Cortex of kidney (tissue), 1 donor: ENCODE data around the gene PTGES3.
"Not testable (repeated sequence)": the region's sequence is repeated elsewhere in the genome, so short reads cannot be mapped to it uniquely, and the experiment has no call there.

ENCODE experiments used
- DNase-seq: peaks from one replicate; lab custom pipeline; 2025; lab: John Stamatoyannopoulos, UW

Gene PTGES3, protein sequence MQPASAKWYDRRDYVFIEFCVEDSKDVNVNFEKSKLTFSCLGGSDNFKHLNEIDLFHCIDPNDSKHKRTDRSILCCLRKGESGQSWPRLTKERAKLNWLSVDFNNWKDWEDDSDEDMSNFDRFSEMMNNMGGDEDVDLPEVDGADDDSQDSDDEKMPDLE

DNA sequence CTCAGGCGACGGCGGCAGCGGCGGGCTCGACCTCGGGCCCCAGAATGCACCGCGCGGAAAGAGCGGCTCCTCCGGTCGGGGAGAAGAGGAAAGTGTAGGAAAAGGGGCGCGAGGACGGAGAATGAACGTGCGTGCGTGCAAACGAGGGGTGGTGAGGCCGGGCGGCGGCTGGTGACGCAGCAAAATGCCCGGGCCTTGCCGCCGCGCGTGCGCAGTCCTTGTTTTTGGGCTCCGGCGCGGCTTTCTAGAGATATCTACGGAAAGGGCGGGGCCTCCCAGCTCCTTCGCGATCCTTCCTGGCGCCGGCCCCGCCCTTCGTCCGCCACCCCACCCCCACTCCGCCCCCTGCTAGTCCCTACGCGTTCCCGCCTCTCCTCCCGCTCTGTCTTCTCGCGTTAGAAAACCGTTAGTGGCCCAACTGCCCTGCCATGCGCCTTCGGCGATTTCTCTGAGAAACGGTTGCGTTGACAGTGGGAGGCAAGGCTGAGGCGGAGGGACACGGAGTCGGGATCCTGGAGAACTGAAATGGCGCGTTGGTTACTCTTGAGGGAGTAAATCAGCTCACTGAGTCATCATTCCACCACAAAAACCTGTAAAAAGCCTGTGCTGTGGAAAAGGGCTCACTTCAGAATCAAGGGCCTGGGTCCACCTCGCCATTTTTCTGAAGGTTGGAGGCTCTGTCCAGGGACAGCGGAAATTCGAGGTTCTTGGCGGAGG lies at the start of gene PTGES3:
PTGES3 (minus strand) TSS at position 156 of the 717 bp plus-strand sequence. CDS start 285 bp downstream, outside the sequence.
- peak; percentile 48 for DNase-seq

- DNase-seq, result no peak
Observed at GRCh38 chr12:56728139-56728861, 40.2 kb upstream of the PTGES3 start.

- DNase-seq, result not testable (repeated sequence)
Observed at GRCh38 chr12:56726196-56726675, 38.2 kb upstream of the PTGES3 start.

DNA sequence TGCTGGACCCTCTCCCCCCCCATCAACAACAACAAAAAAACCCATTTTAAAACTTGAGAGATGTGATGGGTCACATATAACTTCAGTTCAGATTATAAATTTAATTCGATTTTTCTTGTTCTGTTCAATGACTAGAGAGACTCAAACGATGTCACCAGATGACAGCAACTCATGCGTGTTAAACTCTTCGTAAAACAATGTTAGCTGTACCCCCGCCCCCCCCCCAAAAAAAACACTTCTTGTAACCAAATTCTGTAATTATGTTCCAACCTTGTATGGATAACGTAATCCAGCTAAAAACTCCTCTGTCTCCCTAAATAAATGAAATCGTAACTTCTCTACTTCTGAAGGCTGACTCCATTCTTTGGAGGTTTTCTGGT lies 37.6 kb upstream of the PTGES3 start:
- DNase-seq, result no peak

DNA sequence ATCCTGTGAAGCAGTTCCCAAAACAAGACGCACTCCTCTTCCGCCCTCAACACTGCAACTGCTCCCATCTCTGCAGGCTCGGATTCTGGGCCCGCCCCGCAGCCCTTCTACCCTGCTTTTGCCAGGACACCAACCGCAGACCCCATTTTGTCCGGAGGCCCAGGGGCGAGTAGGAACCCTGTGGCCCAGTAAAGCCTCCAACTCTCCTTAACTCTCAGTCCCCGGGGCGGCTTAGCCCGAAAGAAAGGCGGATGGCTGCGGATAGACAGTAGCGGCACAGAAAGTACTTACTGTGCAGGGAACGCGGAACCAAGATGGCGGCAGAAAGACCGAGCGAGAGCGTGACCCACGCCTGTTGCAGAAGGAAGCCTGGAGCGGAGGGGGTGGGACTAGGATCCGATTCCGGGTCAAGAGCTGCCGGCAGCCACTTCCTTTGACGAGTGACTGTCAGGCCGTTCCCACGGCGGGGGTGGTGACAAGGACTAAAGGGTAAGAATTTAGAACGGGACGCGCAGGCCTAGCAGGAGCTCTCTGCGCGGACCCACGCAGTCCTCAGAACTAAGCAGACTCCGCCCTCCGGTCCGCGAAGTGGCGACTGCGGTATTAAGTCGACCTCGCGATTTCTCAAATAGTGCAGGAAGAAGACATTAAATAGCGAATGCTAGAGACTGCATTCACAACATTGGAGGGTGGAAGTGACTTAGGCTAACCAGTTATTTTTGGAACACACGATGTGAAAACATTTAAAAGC lies 37.1 kb upstream of the PTGES3 start, which contains the start of gene NACA:
NACA (minus strand) TSS at position 328 of the 751 bp plus-strand sequence. CDS start 778 bp downstream, outside the sequence.
- peak; percentile 74 for DNase-seq

- DNase-seq, result no peak
Observed at GRCh38 chr12:56724701-56724971, 36.6 kb upstream of the PTGES3 start.

GRCh38 chr12:56723889-56724700 lies 36.0 kb upstream of the PTGES3 start:
- no peak for DNase-seq

GRCh38 chr12:56723352-56723751 lies 35.3 kb upstream of the PTGES3 start:
- no peak for DNase-seq

DNA sequence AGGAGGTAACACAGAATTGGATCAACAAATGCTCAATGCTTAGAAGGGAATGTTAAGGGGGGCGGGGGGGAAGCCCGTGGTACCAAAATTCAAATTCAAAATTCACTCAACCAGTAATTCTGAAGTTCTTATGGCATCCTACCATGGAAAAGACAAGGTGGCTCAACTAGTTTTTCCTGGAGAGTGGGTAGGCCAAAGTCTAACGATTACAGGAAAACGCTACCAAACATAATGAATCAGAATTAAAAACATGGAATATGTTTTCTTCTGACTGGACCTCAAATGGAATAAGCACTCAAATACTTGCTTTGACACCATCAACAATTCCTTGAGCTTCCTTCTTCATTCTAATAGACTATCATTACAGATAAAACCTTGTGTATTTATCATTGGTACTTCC lies 34.7 kb upstream of the PTGES3 start:
- no peak for DNase-seq

DNA sequence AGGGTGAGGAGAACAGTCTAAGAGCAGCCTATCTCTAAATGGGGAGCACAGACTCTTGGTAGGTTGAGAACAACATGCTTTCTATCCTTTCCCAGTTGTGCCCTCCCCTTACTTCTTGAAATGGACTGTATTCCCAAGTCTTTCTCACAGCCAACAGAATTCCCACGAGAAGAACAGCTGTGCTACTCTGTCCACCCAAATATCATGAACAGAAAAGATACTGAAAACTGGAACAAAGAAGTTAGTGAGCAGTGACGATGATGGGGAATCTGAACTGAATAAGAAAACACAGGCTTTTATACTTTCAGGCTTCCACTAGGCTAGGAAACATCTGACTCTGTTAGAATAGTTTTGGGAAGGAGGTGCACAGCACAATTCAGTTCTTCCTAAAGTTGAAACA lies 33.6 kb upstream of the PTGES3 start:
- no peak for DNase-seq

GRCh38 chr12:56721216-56721615 lies 33.1 kb upstream of the PTGES3 start:
- no peak for DNase-seq

DNA sequence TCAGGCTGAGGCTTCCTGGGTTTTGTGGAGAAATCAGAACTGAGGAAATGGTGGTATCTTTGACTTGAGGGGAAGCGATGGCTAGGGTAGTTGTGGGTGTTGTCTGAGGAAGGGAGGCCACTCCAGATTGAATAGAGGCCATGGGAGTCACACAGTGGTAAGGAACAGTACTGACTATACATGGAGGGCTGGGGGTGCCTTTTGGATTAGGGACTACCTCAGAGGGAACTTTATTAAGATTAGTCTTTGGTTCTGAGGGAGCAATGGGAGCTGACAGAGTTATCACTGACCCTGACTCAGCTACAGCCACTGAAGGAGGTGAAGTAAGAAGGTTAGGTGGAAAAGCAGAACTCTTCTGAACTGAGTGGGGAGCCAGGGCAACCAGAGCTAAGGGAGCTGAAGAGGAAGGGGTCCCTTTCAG lies 32.7 kb upstream of the PTGES3 start:
- DNase-seq, result no peak

DNA sequence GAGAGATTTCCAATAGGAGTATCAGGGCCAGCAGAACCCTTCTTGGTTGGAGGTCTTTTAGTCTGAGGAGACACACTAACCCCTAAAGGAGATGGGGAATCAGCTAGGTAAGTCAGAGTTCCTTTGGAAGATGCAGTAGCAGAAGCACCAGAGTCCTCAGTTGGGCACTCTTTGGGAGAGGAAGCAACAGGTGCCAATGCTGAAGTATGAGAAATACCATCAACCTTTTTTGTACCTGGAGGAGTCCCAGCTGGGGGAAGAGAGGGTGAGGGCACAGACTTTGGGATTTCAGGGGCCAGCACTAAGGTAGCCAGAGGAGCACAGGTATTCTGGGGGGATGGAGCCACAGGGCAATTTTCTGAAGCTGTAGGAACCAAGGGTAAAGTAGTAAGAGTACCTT lies 31.0 kb upstream of the PTGES3 start:
- no peak for DNase-seq

GRCh38 chr12:56718636-56719035 lies 30.6 kb upstream of the PTGES3 start:
- no peak for DNase-seq

DNA sequence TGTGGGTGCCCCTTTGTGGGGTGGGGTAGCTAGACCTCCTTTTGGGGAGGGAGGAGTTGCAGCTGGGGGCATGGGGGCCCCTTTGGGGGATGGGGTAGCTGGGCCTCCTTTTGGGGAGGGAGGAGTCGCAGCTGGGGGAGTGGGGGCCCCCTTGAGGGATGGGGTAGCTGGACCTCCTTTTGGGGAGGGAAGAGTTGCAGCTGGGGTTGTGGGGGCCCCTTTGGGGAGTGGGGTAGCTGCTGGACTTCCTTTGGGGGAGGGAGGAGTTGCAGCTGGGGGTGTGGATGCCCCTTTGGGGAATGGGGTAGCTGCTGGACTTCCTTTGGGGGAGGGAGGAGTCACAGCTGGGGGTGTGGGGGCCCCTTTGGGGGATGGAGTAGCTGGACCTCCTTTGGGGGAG lies 30.1 kb upstream of the PTGES3 start:
- DNase-seq, result no peak

- no peak for DNase-seq
Observed at GRCh38 chr12:56716933-56717880, 29.1 kb upstream of the PTGES3 start.

DNA sequence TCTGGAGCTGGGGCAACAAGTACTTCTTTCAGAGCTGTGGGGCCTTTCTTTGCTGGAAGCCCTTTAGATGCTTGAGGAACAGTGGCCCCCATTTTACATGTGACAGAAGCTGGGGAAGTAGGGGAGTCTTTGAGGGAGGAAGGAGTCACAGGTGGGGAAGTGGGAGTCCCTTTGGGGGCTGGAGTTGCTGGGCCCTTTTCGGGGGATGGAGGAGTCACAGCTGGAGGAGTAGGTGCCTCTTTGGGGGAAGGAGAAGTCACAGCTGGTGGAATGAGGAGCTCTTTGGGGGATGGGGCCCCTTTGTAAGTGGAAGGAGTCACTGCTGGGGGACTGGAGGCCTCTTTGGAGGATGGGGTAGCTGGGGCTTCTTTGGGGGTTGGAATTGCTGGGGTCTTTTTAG lies 28.4 kb upstream of the PTGES3 start:
- DNase-seq, result no peak

GRCh38 chr12:56715798-56716197 lies 27.7 kb upstream of the PTGES3 start:
- DNase-seq, result no peak

GRCh38 chr12:56714431-56714929 lies 26.4 kb upstream of the PTGES3 start:
- no peak for DNase-seq

DNA sequence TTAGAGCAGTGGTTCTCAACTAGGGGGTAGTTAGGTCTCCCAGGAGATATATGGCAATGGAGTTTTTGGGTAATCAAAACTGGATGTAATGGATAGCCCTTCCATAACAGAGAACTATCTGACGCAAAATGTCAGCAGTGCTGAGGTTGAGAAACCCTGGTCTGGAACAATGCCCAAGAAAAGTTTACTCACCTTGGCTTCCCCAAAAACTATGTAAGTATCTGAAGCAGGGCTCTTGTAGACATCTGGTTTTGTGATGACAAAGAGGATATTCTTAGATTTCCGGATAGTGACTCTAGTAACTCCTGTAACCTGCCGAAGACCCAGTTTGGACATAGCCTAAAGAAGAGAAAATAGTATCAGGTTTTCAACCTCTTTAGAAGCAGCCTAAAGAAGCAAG lies 25.3 kb upstream of the PTGES3 start:
- DNase-seq, result no peak
